Neural cell (in vitro differentiated cells): ENCODE data around the gene KYNU. TPM values are rescaled to one million over a fixed set of nuclear protein-coding genes. Genes with fewer than 3 reads are reported as not detected.
"Not testable (repeated sequence)": the region's sequence is repeated elsewhere in the genome, so short reads cannot be mapped to it uniquely, and the experiment has no call there.

Experiments used
- H2AFZ ChIP-seq: fragments of 200-600, 300-800 bp; sonication (generic), shearing (Covaris generic); 2 replicates; pipeline ENCODE4 v1.6.0; 2014; ENCODE audit warnings: low read depth, mild to moderate bottlenecking, antibody characterized with exemption, low read length, moderate library complexity
- H3F3A ChIP-seq: fragments of 200-600 bp; shearing (Covaris generic); 2 replicates; pipeline ENCODE4 v1.6.1; 2016; ENCODE audit warnings: mild to moderate bottlenecking, moderate library complexity, mixed read lengths, antibody characterized with exemption, low read length; ENCODE audit not compliant: insufficient read depth, poor library complexity, severe bottlenecking
- H3K27ac ChIP-seq: fragments of 200-600, 300-800 bp; sonication (generic), shearing (Covaris generic); 2 replicates; pipeline ENCODE4 v1.5.1; 2014; ENCODE audit warnings: mild to moderate bottlenecking, low read length, moderate library complexity
- H3K27me3 ChIP-seq: fragments of 300-800, 200-600 bp; sonication (generic), shearing (Covaris generic); 2 replicates; pipeline ENCODE4 v1.6.0; 2014; ENCODE audit warnings: mild to moderate bottlenecking, low read depth, low read length, moderate library complexity; ENCODE audit not compliant: insufficient read depth
- H3K36me3 ChIP-seq: fragments of 300-800, 200-600 bp; sonication (generic), shearing (Covaris generic); 2 replicates; pipeline ENCODE4 v1.5.1; 2014; ENCODE audit warnings: mild to moderate bottlenecking, antibody characterized with exemption, low read length, moderate library complexity; ENCODE audit not compliant: insufficient read depth
- H3K4me2 ChIP-seq: fragments of 300-800, 200-600 bp; sonication (generic), shearing (Covaris generic); 2 replicates; pipeline ENCODE4 v1.6.0; 2014; ENCODE audit warnings: mild to moderate bottlenecking, low read length
- H3K4me3 ChIP-seq: fragments of 300-800, 200-600 bp; sonication (generic), shearing (Covaris generic); 2 replicates; pipeline ENCODE4 v1.5.1; 2014; ENCODE audit warnings: mild to moderate bottlenecking, low read length, moderate library complexity
- H3K79me2 ChIP-seq: fragments of 200-600 bp; shearing (Covaris generic); replicated peaks from 2 replicates; pipeline ENCODE4 v1.6.0; 2014; ENCODE audit warnings: mild to moderate bottlenecking, low read length, moderate library complexity; ENCODE audit not compliant: insufficient read depth
- H3K9ac ChIP-seq: fragments of 300-800, 200-600 bp; sonication (generic), shearing (Covaris generic); 2 replicates; pipeline ENCODE4 v1.6.1; 2016; ENCODE audit warnings: mild to moderate bottlenecking, low read length, mixed read lengths
- H3K9me2 ChIP-seq: fragments of 200-600 bp; shearing (Covaris generic); 2 replicates; pipeline ENCODE4 v1.6.1; 2016; ENCODE audit warnings: mild to moderate bottlenecking, low read length, mixed read lengths; ENCODE audit not compliant: insufficient read depth
- H3K9me3 ChIP-seq: fragments of 200-600, 300-800 bp; sonication (generic), shearing (Covaris generic); 2 replicates; pipeline ENCODE4 v1.6.1; 2016; ENCODE audit warnings: mild to moderate bottlenecking, mixed run types, low read length, moderate library complexity, mixed read lengths
- H4K20me1 ChIP-seq: fragments of 200-600 bp; shearing (Covaris generic); 2 replicates; pipeline ENCODE4 v1.6.1; 2016; ENCODE audit warnings: mild to moderate bottlenecking, mixed run types; ENCODE audit not compliant: insufficient read depth
- EP300 ChIP-seq: fragments of 450-650 bp; conservative IDR thresholded peaks from 2 replicates; pipeline ENCODE4 v1.6.1; 2014; ENCODE audit warnings: antibody characterized with exemption, mild to moderate bottlenecking, moderate library complexity; ENCODE audit not compliant: poor library complexity, severe bottlenecking
- EZH2 ChIP-seq: fragments of 200-600, 300-800 bp; shearing (Covaris generic), sonication (generic); IDR thresholded peaks from 2 replicates; pipeline ENCODE4 v1.6.1; 2014; ENCODE audit warnings: antibody characterized with exemption, low read length, borderline replicate concordance, mild to moderate bottlenecking; ENCODE audit not compliant: insufficient read depth, poor library complexity, severe bottlenecking
- MXI1 ChIP-seq: fragments of 450-650 bp; conservative IDR thresholded peaks from 2 replicates; pipeline ENCODE4 v1.6.1; 2014; ENCODE audit warnings: antibody characterized with exemption, mild to moderate bottlenecking; ENCODE audit not compliant: poor library complexity, severe bottlenecking
- POLR2AphosphoS5 ChIP-seq: IDR thresholded peaks from 2 replicates; pipeline ENCODE4 v1.6.1; 2012
- RAD21 ChIP-seq: fragments of 450-650 bp; conservative IDR thresholded peaks from 2 replicates; pipeline ENCODE4 v1.6.1; 2014; ENCODE audit warnings: antibody characterized with exemption, mild to moderate bottlenecking, moderate library complexity
- SMC3 ChIP-seq: fragments of 450-650 bp; conservative IDR thresholded peaks from 2 replicates; pipeline ENCODE4 v1.6.1; 2014; ENCODE audit warnings: antibody characterized with exemption, mild to moderate bottlenecking, moderate library complexity; ENCODE audit not compliant: poor library complexity
- TAF1 ChIP-seq: IDR thresholded peaks from 2 replicates; pipeline ENCODE4 v1.6.1; 2012; ENCODE audit warnings: low read depth
- polyA plus RNA-seq: library from polyadenylated mRNA; depleted of rRNA; stranded (reverse); fragments of >200 nt; gene quantifications from 2 replicates; pipeline ENCODE4 v1.2.3, GENCODE V29; 2014
- TF ChIP-seq, protein P1 (sequence below): fragments of 450-650 bp; IDR thresholded peaks from 2 replicates; pipeline ENCODE4 v1.5.1; 2014; ENCODE audit warnings: antibody characterized with exemption, mild to moderate bottlenecking, moderate library complexity; ENCODE audit not compliant: poor library complexity, severe bottlenecking
- TF ChIP-seq, protein P2 (sequence below): IDR thresholded peaks from 2 replicates; pipeline ENCODE4 v1.6.1; 2012; ENCODE audit warnings: borderline replicate concordance

KYNU gene
- polyA plus RNA-seq, 1 donor from 2014 or later = 0.25 TPM

DNA sequence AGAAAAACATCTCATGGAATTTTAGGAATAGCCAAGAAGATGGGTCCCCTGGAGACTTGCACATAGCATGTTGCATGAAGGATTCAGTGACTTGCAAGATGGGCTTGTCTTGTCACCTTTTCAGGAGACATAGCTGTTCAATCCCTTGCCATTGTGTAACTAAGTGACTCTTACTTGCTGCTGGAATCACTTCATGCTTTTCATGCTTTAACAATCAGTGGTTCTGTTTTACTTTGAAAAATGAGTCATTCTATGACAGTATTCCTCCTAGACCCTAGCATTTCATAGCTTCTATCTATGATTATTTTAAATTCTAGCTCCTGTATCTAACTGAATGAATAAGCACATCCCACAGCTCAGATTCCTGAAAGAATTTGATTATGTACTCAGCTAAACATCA lies 2.8 kb downstream of the KYNU start:
- no peak overlapping the region for H3K9ac ChIP-seq
- TF ChIP-seq, protein P1, sequence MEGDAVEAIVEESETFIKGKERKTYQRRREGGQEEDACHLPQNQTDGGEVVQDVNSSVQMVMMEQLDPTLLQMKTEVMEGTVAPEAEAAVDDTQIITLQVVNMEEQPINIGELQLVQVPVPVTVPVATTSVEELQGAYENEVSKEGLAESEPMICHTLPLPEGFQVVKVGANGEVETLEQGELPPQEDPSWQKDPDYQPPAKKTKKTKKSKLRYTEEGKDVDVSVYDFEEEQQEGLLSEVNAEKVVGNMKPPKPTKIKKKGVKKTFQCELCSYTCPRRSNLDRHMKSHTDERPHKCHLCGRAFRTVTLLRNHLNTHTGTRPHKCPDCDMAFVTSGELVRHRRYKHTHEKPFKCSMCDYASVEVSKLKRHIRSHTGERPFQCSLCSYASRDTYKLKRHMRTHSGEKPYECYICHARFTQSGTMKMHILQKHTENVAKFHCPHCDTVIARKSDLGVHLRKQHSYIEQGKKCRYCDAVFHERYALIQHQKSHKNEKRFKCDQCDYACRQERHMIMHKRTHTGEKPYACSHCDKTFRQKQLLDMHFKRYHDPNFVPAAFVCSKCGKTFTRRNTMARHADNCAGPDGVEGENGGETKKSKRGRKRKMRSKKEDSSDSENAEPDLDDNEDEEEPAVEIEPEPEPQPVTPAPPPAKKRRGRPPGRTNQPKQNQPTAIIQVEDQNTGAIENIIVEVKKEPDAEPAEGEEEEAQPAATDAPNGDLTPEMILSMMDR = no peak
- TF ChIP-seq, protein P2, sequence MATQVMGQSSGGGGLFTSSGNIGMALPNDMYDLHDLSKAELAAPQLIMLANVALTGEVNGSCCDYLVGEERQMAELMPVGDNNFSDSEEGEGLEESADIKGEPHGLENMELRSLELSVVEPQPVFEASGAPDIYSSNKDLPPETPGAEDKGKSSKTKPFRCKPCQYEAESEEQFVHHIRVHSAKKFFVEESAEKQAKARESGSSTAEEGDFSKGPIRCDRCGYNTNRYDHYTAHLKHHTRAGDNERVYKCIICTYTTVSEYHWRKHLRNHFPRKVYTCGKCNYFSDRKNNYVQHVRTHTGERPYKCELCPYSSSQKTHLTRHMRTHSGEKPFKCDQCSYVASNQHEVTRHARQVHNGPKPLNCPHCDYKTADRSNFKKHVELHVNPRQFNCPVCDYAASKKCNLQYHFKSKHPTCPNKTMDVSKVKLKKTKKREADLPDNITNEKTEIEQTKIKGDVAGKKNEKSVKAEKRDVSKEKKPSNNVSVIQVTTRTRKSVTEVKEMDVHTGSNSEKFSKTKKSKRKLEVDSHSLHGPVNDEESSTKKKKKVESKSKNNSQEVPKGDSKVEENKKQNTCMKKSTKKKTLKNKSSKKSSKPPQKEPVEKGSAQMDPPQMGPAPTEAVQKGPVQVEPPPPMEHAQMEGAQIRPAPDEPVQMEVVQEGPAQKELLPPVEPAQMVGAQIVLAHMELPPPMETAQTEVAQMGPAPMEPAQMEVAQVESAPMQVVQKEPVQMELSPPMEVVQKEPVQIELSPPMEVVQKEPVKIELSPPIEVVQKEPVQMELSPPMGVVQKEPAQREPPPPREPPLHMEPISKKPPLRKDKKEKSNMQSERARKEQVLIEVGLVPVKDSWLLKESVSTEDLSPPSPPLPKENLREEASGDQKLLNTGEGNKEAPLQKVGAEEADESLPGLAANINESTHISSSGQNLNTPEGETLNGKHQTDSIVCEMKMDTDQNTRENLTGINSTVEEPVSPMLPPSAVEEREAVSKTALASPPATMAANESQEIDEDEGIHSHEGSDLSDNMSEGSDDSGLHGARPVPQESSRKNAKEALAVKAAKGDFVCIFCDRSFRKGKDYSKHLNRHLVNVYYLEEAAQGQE = no peak
- TF ChIP-seq POLR2AphosphoS5 = no peak
- no peak for TF ChIP-seq EP300
- TF ChIP-seq TAF1 = no peak
- no peak for TF ChIP-seq EZH2
- no peak for TF ChIP-seq MXI1
- no peak for TF ChIP-seq SMC3
- TF ChIP-seq RAD21 = no peak
- no peaks in the 10 kb centered on the region for H3K9me2 ChIP-seq
- H3K27ac ChIP-seq = no peak overlapping the region
- no peaks in the 10 kb centered on the region for H3K79me2 ChIP-seq
- no peak overlapping the region for H3K4me2 ChIP-seq
- H3K9me3 ChIP-seq = no peaks in the 10 kb centered on the region
- H4K20me1 ChIP-seq = no peaks in the 10 kb centered on the region
- H3K36me3 ChIP-seq = no peaks in the 10 kb centered on the region
- H3F3A ChIP-seq = no peaks in the 10 kb centered on the region
- H3K27me3 ChIP-seq = no peaks in the 10 kb centered on the region
- no peak overlapping the region for H3K4me3 ChIP-seq
- no peak overlapping the region for H2AFZ ChIP-seq

DNA sequence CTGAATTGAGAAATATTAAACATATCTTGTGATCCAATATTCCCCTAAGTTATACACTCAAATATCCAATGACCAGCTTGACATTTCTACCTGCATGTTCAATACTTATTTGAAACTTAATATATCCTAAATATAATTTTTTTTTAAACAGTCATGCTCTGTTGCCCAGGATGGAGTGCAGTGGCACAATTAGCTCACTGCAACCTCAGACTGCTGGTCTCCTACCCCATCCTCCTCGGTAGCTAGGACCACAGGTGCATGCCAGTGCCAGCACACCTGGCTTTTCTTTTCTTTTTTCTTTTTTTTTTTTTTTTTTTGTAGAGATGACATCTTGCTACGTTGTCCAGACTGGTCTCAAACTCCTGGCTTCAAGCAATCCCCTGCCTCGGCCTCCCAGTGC lies 4.2 kb downstream of the KYNU start:
- Histone ChIP-seq H3K9ac (no peak overlapping the region), H3K4me3 (no peak overlapping the region), H2AFZ (no peak overlapping the region), H4K20me1 (no peaks in the 10 kb centered on the region), H3K9me2 (no peaks in the 10 kb centered on the region), H3K27me3 (no peaks in the 10 kb centered on the region), H3K27ac (no peak overlapping the region), H3K4me2 (no peak overlapping the region), H3K36me3 (no peaks in the 10 kb centered on the region), H3K79me2 (no peaks in the 10 kb centered on the region), H3F3A (peaks cover 3% of the 10 kb centered on the region), H3K9me3 (no peaks in the 10 kb centered on the region)
- TF ChIP-seq MXI1 = no peak
- TF ChIP-seq, protein P1 = no peak
- TF ChIP-seq, protein P2 = no peak
- no peak for TF ChIP-seq RAD21
- no peak for TF ChIP-seq POLR2AphosphoS5
- TF ChIP-seq TAF1 = no peak
- TF ChIP-seq SMC3 = no peak
- TF ChIP-seq EZH2 = no peak
- no peak for TF ChIP-seq EP300

DNA sequence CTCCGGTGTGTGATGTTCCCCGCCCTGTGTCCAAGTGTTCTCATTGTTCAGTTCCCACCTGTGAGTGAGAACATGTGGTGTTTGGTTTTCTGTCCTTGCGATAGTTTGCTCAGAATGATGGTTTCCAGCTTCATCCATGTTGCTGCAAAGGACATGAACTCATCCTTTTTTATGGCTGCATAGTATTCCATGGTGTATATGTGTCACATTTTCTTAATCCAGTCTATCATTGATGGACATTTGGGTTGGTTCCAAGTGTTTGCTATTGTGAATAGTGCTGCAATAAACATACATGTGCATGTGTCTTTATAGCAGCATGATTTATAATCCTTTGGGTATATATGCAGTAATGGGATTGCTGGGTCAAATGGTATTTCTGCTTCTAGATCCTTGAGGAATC lies 5.0 kb downstream of the KYNU start:
- H3K9ac ChIP-seq, H3K27me3 ChIP-seq, H3K9me2 ChIP-seq, H3K36me3 ChIP-seq, H3K4me3 ChIP-seq, H4K20me1 ChIP-seq, H3K4me2 ChIP-seq, H3K79me2 ChIP-seq, H3K27ac ChIP-seq, H2AFZ ChIP-seq, H3K9me3 ChIP-seq, H3F3A ChIP-seq: not testable (repeated sequence)
